Liver (tissue), 4 donors: ENCODE measurements around the gene ARL11. TPM values are rescaled to one million over a fixed set of nuclear protein-coding genes. Genes with fewer than 3 reads are reported as not detected.

Experiments used
- polyA plus RNA-seq, 2 donors: library from polyadenylated mRNA; stranded (reverse) in 1 of 2; unstranded in 1 of 2; fragments of 200-250 nt in 1 of 2; fragments of >200 nt in 1 of 2; fragmentation: Nextera tagmentation in 1 of 2; extraction: Ambion mirVana in 1 of 2; gene quantifications; one replicate each; pipeline versions ENCODE4 v1.2.1 to v1.2.3, GENCODE V29; 2013 to 2015
- total RNA-seq, 2 donors: library from RNA; depleted of rRNA; stranded (reverse); fragments of >200 nt; gene quantifications; one replicate each; pipeline ENCODE4 v1.2.3, GENCODE V29; 2014
- donor health status: healthy.
- donor health status: healthy.
- donor health status: healthy.

ARL11 gene
- total and polyA plus RNA-seq, 4 donors, result 0.11 to 1.5 (median 0.59) TPM

Other genes starting within 250 kb of the ARL11 start
- gene CAB39L, start 184.4 kb upstream of the ARL11 start, total RNA-seq, result 1 to 10 TPM; 2.3 to 5.1 TPM
- gene CAB39L, start 184.4 kb upstream of the ARL11 start, polyA plus RNA-seq, result 1 to 10 TPM; 1.8 to 1.9 TPM
- 1 to 10 TPM; 6.2 TPM for gene SETDB2, start 184.2 kb upstream of the ARL11 start, total RNA-seq
- 1 to 10 TPM; 1.9 to 3.5 TPM for gene SETDB2, start 184.2 kb upstream of the ARL11 start, polyA plus RNA-seq
- 10 to 100 TPM in 1 of 2 donors, 1 to 10 TPM in 1; 8.6 to 14.2 TPM for gene PHF11, start 132.6 kb upstream of the ARL11 start, total RNA-seq
- 10 to 100 TPM in 1 of 2 donors, 1 to 10 TPM in 1; 8.8 to 16.1 TPM for gene PHF11, start 132.6 kb upstream of the ARL11 start, polyA plus RNA-seq
- 1 to 10 TPM; 7.2 to 9.0 TPM for gene RCBTB1, start 42.9 kb upstream of the ARL11 start, total RNA-seq
- 1 to 10 TPM; 3.9 to 5.7 TPM for gene RCBTB1, start 42.9 kb upstream of the ARL11 start, polyA plus RNA-seq
- 10 to 100 TPM; 44.3 to 48.0 TPM for gene EBPL, start 63.0 kb downstream of the ARL11 start, total RNA-seq
- gene EBPL, start 63.0 kb downstream of the ARL11 start, polyA plus RNA-seq, result 100 to 1,000 TPM in 1 of 2 donors, 10 to 100 TPM in 1; 53.5 to 122 TPM
- 10 to 100 TPM; 20.2 to 22.0 TPM for gene KPNA3, start 164.2 kb downstream of the ARL11 start, total RNA-seq
- gene KPNA3, start 164.2 kb downstream of the ARL11 start, polyA plus RNA-seq, result 10 to 100 TPM; 10.9 to 12.9 TPM